Lung (tissue), 12 donors: ENCODE results near the gene WNT11. TPM values are rescaled to one million over a fixed set of nuclear protein-coding genes. Genes with fewer than 3 reads are reported as not detected.

ENCODE experiments used
- ATAC-seq: fragments of 200-7000 bp; cut with Tn5 transposase; one replicate; pipeline ENCODE4 v1.9.1; 2020; ENCODE audit warnings: moderate number of reproducible peaks; ENCODE audit not compliant: insufficient read depth, low FRiP score
- DNase-seq, 3 donors: peaks; one replicate each; pipeline ENCODE4 v3.0.0-alpha.2; 2013 to 2017
- H3K27ac ChIP-seq, 2 donors: one replicate each; pipeline ENCODE4 v1.5.1; 2013; ENCODE audit warnings: mild to moderate bottlenecking in 2 of 2, moderate library complexity in 2 of 2, control low read depth in 1 of 2, inconsistent platforms in 1 of 2, low read depth in 1 of 2, low read length in 1 of 2
- H3K27me3 ChIP-seq, 3 donors: one replicate each; pipeline ENCODE4 v1.5.1; 2013; ENCODE audit warnings: low read length in 2 of 3; ENCODE audit not compliant: control insufficient read depth in 3 of 3, insufficient read depth in 3 of 3
- H3K36me3 ChIP-seq, 4 donors: one replicate each; pipeline ENCODE4 v1.5.1; 2013; ENCODE audit warnings: low read length in 4 of 4, mild to moderate bottlenecking in 1 of 4, moderate library complexity in 1 of 4; ENCODE audit not compliant: control insufficient read depth in 4 of 4, insufficient read depth in 4 of 4
- H3K4me1 ChIP-seq, 5 donors: one replicate each; pipeline ENCODE4 v1.5.1; 2013; ENCODE audit warnings: low read length in 5 of 5, mild to moderate bottlenecking in 2 of 5, moderate library complexity in 1 of 5; ENCODE audit not compliant: control insufficient read depth in 5 of 5, insufficient read depth in 5 of 5
- H3K4me3 ChIP-seq: one replicate; pipeline ENCODE4 v1.5.1; 2013; ENCODE audit warnings: mild to moderate bottlenecking, control low read depth, moderate library complexity
- H3K9ac ChIP-seq, 2 donors: one replicate each; pipeline ENCODE4 v1.5.1; 2013; ENCODE audit warnings: low read length in 2 of 2, control low read depth in 1 of 2; ENCODE audit not compliant: insufficient read depth in 1 of 2
- H3K9me3 ChIP-seq, 4 donors: one replicate each; pipeline ENCODE4 v1.5.1; 2013; ENCODE audit warnings: low read length in 3 of 4, mild to moderate bottlenecking in 1 of 4, moderate library complexity in 1 of 4; ENCODE audit not compliant: control insufficient read depth in 4 of 4, insufficient read depth in 3 of 4
- CTCF ChIP-seq: IDR thresholded peaks from 2 replicates; pipeline ENCODE4 v1.5.1; 2012; ENCODE audit warnings: mild to moderate bottlenecking; ENCODE audit errors: control extremely low read depth, extremely low read depth
- WGBS, 2 donors: extraction: QIAGEN DNeasy Blood & Tissue Kit; methylation state at CpG; one replicate each; pipeline ENCODE4 v1.1.7; 2013; 5-methylcytosine and 5-hydroxymethylcytosine counted together
- polyA plus RNA-seq, 2 donors: library from polyadenylated mRNA; stranded (reverse); fragments of 200-250 nt; gene quantifications; one replicate each; pipeline ENCODE4 v1.2.1, GENCODE V29; 2013
- total RNA-seq, 2 donors: library from RNA; depleted of rRNA in 1 of 2; stranded (reverse); fragments of >200 nt in 1 of 2; gene quantifications; one replicate each; pipeline ENCODE4 v1.2.1, GENCODE V29; 2014 to 2021
- donor health status: control.
- donor health status: control.
- donor health status: Bipolar disorder and iron deficiency.
- donor health status: healthy.
- donor health status: DM: yes; HTN: yes; CAD: no.

Gene WNT11
- total and polyA plus RNA-seq, 4 donors = 1.5 to 31.3 (median 3.6) TPM

- Histone ChIP-seq H3K4me1 (peaks cover 0 to 12% (median 2%) of the 10 kb centered on the region in 5 donors), H3K36me3 (no peaks in the 10 kb centered on the region), H3K9ac (no peak overlapping the region), H3K27ac (no peak overlapping the region), H3K4me3 (no peak overlapping the region), H3K27me3 (no peaks in the 10 kb centered on the region), H3K9me3 (peaks cover 0 to 12% (median 3%) of the 10 kb centered on the region in 4 donors)
- ATAC-seq (no peak), DNase-seq (no peak)
- WGBS, 2 donors = 96 to 97% methylated on average over 10 to 11 of the region's 11 CpGs
- TF ChIP-seq CTCF = no peak
These were observed 40.1 kb upstream of the WNT11 start for GRCh38 chr11:76246271-76246933.

- no peak for ATAC-seq
- Histone ChIP-seq H3K9me3 (peaks cover 0 to 7% (median 3%) of the 10 kb centered on the region in 4 donors), H3K4me1 (peaks cover 0 to 16% (median 2%) of the 10 kb centered on the region in 5 donors), H3K27ac (no peak overlapping the region), H3K27me3 (no peaks in the 10 kb centered on the region), H3K4me3 (no peak overlapping the region), H3K36me3 (no peaks in the 10 kb centered on the region), H3K9ac (no peak overlapping the region)
- TF ChIP-seq CTCF = no peak
- 80 to 81% methylated on average over 2 of the region's 2 CpGs for WGBS, 2 donors
- DNase-seq = no peak
These were observed 39.4 kb upstream of the WNT11 start for GRCh38 chr11:76245720-76246119.

GRCh38 chr11:76244316-76244851 is 38.1 kb upstream of the WNT11 start:
- H3K36me3 ChIP-seq = no peaks in the 10 kb centered on the region
- DNase-seq (no peak), ATAC-seq (no peak)
- no peak overlapping the region for H3K27ac ChIP-seq
- H3K4me3 ChIP-seq = no peak overlapping the region
- no peaks in the 10 kb centered on the region for H3K27me3 ChIP-seq
- no peaks in the 10 kb centered on the region for H3K9me3 ChIP-seq
- no peak for TF ChIP-seq CTCF
- 76 to 88% methylated on average over 4 of the region's 4 CpGs for WGBS, 2 donors
- peaks cover 0 to 16% (median 2%) of the 10 kb centered on the region in 5 donors for H3K4me1 ChIP-seq
- no peak overlapping the region for H3K9ac ChIP-seq
